Prostate gland (tissue), 2 donors: ENCODE measurements around the gene GRPR.

Experiments used
- POLR2AphosphoS5 ChIP-seq: sonication (generic); formaldehyde crosslinking; IDR thresholded peaks from one replicate; pipeline ENCODE4 v1.6.1; 2017; ENCODE audit warnings: antibody characterized with exemption
- TF ChIP-seq, protein P1 (sequence below), 4 experiments: fragments of 200-600 bp in 2 of 4; fragments of 450-650 bp in 2 of 4; sonication (generic) in 2 of 4; IDR thresholded peaks; 1 replicate in 3 of 4; 2 replicates in 1 of 4; pipeline ENCODE4 v1.5.1; 2016 to 2019; ENCODE audit warnings: antibody characterized with exemption in 4 of 4, mild to moderate bottlenecking in 2 of 4, moderate library complexity in 2 of 4

DNA sequence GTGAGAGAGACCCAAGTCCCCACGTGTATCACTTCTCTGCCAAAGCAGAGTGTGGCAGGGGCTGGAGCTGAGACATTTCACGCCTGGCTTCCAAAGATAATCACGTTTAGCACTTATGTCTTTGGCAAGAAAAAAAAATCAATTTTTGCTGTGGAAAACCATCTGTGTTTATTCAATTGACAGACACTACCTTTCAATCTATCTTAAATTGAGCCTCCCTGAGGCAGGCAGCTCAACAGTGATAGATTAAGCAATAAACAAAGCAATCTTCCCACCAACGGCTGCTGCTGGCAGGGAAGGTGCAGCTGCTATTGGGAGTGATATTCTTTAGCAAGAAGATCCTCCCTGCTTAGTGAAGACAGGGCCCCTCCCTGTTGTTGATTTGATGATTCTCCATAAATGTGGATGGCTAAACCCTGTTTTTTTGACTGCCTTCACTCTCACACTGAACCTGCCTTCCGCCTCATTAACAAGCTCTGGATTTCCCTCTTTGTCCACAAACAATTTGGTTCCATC, 32.3 kb downstream of the GRPR start:
- TF ChIP-seq, protein P1, sequence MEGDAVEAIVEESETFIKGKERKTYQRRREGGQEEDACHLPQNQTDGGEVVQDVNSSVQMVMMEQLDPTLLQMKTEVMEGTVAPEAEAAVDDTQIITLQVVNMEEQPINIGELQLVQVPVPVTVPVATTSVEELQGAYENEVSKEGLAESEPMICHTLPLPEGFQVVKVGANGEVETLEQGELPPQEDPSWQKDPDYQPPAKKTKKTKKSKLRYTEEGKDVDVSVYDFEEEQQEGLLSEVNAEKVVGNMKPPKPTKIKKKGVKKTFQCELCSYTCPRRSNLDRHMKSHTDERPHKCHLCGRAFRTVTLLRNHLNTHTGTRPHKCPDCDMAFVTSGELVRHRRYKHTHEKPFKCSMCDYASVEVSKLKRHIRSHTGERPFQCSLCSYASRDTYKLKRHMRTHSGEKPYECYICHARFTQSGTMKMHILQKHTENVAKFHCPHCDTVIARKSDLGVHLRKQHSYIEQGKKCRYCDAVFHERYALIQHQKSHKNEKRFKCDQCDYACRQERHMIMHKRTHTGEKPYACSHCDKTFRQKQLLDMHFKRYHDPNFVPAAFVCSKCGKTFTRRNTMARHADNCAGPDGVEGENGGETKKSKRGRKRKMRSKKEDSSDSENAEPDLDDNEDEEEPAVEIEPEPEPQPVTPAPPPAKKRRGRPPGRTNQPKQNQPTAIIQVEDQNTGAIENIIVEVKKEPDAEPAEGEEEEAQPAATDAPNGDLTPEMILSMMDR (IDR thresholded peaks at IDR 0.05) = no peak
- no peak for TF ChIP-seq POLR2AphosphoS5
